HG03196 (cell line): ENCODE data around the gene GOLGB1.

Experiments
- ATAC-seq: cut with Tn5 transposase; IDR thresholded peaks from one replicate; pipeline ENCODE4 v1.9.1; 2021; ENCODE audit not compliant: unreplicated experiment

Gene GOLGB1

GRCh38 chr3:121641127-121641526, 108.4 kb downstream of the GOLGB1 start:
- no peak for ATAC-seq

- no peak for ATAC-seq
Measured at GRCh38 chr3:121637922-121638321, 111.6 kb downstream of the GOLGB1 start.

GRCh38 chr3:121630355-121630754, 119.2 kb downstream of the GOLGB1 start:
- ATAC-seq: no peak

GRCh38 chr3:121629601-121630000, 119.9 kb downstream of the GOLGB1 start:
- ATAC-seq: no peak

GRCh38 chr3:121627622-121628021, 121.9 kb downstream of the GOLGB1 start:
- ATAC-seq: no peak

GRCh38 chr3:121627211-121627610, 122.3 kb downstream of the GOLGB1 start:
- no peak for ATAC-seq

GRCh38 chr3:121626495-121626894, 123.0 kb downstream of the GOLGB1 start:
- no peak for ATAC-seq

GRCh38 chr3:121624147-121624899, 125.2 kb downstream of the GOLGB1 start:
- ATAC-seq: no peak

- no peak for ATAC-seq
Measured at GRCh38 chr3:121621491-121621890, 128.1 kb downstream of the GOLGB1 start.

- no peak for ATAC-seq
Measured at GRCh38 chr3:121619691-121620090, 129.8 kb downstream of the GOLGB1 start.
